GM12872 (cell line): Measurements from ENCODE around the gene UBE2F.

ENCODE experiments used
- TF ChIP-seq, protein P1 (sequence below): IDR thresholded peaks from 3 replicates; pipeline ENCODE4 v1.5.1; 2011; ENCODE audit warnings: low read depth, mild to moderate bottlenecking, low read length, moderate library complexity; ENCODE audit not compliant: insufficient read depth

The UBE2F gene

DNA sequence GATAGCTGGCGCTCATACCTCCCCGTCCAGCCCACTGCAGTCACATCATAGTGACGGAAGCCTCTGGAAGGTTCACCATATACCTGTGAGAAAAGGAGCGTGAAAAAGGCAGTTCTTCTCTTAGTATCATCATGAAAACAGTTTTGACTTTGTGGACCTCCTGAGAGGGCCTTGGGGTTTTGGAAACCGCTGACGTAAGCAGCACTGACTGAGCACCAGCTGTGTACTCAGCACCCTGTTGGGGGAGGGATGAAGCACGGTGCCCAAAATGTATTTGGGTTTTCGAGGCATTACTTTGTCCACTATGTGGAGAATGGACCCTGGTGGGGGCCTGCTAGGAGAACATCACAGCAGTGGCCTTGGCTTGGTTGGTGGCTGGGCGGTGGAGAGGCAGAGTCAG, 99.4 kb downstream of the UBE2F start:
- TF ChIP-seq, protein P1, sequence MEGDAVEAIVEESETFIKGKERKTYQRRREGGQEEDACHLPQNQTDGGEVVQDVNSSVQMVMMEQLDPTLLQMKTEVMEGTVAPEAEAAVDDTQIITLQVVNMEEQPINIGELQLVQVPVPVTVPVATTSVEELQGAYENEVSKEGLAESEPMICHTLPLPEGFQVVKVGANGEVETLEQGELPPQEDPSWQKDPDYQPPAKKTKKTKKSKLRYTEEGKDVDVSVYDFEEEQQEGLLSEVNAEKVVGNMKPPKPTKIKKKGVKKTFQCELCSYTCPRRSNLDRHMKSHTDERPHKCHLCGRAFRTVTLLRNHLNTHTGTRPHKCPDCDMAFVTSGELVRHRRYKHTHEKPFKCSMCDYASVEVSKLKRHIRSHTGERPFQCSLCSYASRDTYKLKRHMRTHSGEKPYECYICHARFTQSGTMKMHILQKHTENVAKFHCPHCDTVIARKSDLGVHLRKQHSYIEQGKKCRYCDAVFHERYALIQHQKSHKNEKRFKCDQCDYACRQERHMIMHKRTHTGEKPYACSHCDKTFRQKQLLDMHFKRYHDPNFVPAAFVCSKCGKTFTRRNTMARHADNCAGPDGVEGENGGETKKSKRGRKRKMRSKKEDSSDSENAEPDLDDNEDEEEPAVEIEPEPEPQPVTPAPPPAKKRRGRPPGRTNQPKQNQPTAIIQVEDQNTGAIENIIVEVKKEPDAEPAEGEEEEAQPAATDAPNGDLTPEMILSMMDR = no peak

DNA sequence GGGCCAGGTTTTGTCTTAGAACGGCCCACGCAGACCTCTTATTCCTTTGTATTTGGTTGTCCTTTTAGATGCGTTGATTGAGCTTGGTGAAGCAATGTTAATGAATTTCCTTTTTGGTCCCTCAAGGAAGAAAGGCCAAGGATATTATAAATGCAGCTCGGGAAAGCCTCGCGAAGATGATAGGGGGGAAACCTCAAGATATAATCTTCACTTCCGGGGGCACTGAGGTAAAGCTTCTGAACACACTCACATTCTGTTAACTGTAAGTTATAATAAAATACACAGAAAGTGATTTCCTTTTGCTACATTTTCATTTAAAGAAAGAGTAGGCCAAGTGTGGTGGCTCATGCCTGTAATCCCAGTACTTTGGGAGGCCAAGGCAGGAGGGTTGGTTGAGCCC, 101.1 kb downstream of the UBE2F start:
- TF ChIP-seq, protein P1 = no peak

DNA sequence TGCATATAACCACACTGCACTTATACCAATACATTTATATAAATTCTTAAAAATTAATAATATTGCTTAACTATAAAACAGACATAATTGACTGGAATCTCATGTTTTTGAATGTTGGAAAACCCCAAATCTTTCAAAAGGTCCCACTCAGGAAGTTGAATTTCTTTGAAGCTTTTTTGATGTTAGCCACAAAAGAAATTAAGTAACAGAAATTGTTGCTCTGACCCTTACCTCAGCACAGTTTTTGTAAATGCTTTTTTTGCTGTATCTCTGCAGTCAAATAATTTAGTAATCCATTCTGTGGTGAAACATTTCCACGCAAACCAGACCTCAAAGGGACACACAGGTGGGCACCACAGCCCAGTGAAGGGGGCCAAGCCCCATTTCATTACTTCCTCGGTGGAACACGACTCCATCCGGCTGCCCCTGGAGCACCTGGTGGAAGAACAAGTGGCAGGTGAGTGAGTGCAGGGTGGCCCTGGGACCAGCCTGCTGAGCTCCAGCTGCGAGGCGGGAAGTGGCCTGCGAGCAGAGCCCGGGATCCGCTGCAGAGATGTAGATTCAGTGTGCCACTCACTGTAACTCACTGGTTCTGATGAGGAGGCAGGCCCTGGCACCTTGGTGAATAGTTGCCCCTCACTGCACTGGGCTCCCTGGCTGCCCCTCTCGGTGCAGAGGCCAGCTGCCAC, 102.4 kb downstream of the UBE2F start:
- TF ChIP-seq, protein P1 = no peak

DNA sequence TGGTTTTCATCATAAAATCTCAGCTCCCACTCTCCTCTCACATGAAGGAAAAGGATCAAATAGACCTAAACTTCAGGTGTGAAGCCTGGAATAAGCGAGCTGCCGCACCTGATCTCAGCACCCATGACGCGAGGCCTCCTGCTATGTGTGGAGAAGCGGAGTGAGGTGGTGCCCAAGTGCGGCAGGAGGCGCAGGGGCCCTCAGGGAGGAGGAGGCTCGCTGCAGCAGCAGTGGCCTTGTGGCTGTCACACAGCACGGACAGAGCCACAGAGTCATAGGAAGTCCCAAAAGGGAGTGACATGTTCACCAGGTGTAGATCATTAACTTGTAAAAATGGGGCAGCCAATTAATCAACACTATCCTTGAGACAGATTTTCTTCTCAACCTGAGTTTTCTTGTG, 103.1 kb downstream of the UBE2F start:
- TF ChIP-seq, protein P1 = no peak

DNA sequence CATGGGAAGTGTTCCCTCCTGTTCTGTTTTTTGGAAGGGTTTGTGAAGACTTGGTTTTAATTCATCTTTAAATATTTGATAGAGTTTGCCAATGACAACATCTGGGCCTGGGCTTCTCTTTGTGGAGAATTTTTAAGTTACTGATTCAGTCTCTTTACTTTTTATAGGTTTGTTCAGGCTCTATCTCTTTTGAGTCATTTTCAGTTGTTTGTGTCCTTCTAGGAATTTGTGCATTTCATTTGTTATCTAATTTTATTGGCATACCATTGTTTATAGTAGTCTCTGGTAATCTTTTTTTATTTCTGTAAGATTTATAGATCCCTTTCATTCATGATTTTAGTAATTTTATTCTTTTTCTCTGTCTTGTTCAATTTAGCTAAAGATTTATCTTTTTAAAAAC, 108.6 kb downstream of the UBE2F start:
- TF ChIP-seq, protein P1 = no peak

DNA sequence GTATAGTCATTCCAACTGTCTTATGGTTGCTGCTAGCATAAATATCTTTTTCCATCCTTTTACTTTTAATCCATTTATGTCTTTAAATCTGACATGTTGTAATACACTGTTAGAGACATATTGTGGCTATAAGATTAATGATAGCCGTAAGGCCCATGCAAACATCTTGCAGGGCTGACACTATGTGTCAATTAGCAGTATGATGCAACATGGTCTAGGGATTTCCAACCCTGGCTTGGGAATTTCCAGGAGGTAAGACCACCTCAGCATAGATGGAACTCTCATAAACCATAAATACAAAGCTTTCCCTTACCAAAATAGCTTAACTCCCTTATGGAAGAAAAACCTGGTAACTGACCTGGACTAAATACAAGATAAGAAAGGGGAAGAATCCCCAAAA, 110.5 kb downstream of the UBE2F start:
- TF ChIP-seq, protein P1 = no peak

DNA sequence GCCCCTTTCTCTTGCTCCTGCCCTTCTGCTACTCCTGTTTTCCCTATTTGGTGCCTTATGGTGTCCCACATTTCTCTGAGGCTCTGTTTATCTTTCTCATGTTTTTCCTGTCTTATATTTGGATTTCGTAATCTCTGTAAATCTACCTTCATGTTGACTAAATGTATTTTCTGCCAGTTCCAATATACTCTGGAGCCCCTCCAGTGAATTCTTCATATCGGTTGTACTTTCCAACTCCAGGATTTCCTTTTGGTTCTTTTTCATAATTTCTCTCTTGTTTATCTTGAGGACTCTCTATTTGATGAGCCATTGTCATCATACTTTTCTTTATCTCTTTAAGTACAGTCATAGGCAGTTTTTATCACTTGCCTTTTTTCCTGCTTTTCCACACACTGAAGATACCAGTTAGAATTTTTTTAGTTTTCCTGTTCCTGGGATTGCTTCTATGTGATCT, 113.1 kb downstream of the UBE2F start:
- TF ChIP-seq, protein P1 = no peak

DNA sequence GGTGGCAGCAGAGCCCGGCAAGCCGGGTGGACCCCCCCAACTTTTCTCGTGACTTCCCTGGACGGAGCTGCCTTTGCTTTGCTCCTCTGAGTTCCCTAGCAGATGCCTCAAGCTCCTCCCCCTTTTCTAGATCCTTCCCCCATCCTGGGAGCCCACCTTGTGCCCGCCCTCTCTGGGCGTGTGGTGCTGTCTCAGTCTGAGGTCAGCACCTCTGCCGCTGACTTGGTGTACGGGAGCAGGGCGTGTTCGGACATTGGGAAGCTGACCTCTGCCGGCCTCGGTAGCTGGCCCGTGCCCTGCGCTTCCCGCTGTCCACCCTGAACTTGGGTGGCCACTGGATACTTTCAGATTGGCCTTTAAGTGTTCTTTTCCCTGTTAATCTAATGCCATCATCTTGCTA, 113.7 kb downstream of the UBE2F start:
- TF ChIP-seq, protein P1 = no peak
